Measurements from ENCODE around the gene ZNF775. TPM values are rescaled to one million over a fixed set of nuclear protein-coding genes. Genes with fewer than 3 reads are reported as not detected.

The ZNF775 gene
- polyA plus RNA-seq, 3 donors = 1.1 to 2.8 (median 1.5) TPM

GRCh38 chr7:150405584-150406311 lies 26.6 kb downstream of the ZNF775 start:
- WGBS, 3 donors = 7 to 10% (median 7%) methylated on average over 35 of the region's 35 CpGs
- peak overlapping the region; percentile 84 for H3K27ac ChIP-seq (ENCODE audit: low read depth, low read length)

GRCh38 chr7:150406312-150406566 lies 27.1 kb downstream of the ZNF775 start:
- H3K27ac ChIP-seq (ENCODE audit: low read depth, low read length) = no peak overlapping the region
- WGBS, 3 donors = 16 to 26% (median 21%) methylated on average over 2 of the region's 2 CpGs

GRCh38 chr7:150406567-150407421 lies 27.7 kb downstream of the ZNF775 start:
- peak overlapping the region; percentile 8 for H3K27ac ChIP-seq (ENCODE audit: low read depth, low read length)
- WGBS, 3 donors = 23 to 56% (median 48%) methylated on average over 10 of the region's 10 CpGs

GRCh38 chr7:150407588-150408392 lies 28.7 kb downstream of the ZNF775 start:
- WGBS, 3 donors = 91 to 94% (median 93%) methylated on average over 90 to 91 of the region's 91 CpGs
- H3K27ac ChIP-seq (ENCODE audit: low read depth, low read length) = no peak overlapping the region

GRCh38 chr7:150408393-150409299 lies 29.5 kb downstream of the ZNF775 start:
- H3K27ac ChIP-seq (ENCODE audit: low read depth, low read length) = no peak overlapping the region
- WGBS, 3 donors = 84 to 91% (median 86%) methylated on average over 22 of the region's 22 CpGs

- 81 to 84% (median 84%) methylated on average over 10 of the region's 10 CpGs for WGBS, 3 donors
- H3K27ac ChIP-seq (ENCODE audit: low read depth, low read length) = no peak overlapping the region
Observed at GRCh38 chr7:150409300-150410030, 30.3 kb downstream of the ZNF775 start.

GRCh38 chr7:150410131-150410530 lies 31.0 kb downstream of the ZNF775 start:
- H3K27ac ChIP-seq (ENCODE audit: low read depth, low read length) = no peak overlapping the region
- WGBS, 3 donors = 91 to 92% (median 91%) methylated on average over 7 of the region's 7 CpGs

GRCh38 chr7:150410680-150411346 lies 31.7 kb downstream of the ZNF775 start:
- H3K27ac ChIP-seq (ENCODE audit: low read depth, low read length) = no peak overlapping the region
- WGBS, 3 donors = 67 to 76% (median 74%) methylated on average over 10 of the region's 10 CpGs

GRCh38 chr7:150411606-150412005 lies 32.5 kb downstream of the ZNF775 start:
- H3K27ac ChIP-seq (ENCODE audit: low read depth, low read length) = no peak overlapping the region
- 86 to 90% (median 90%) methylated on average over 10 to 11 of the region's 11 CpGs for WGBS, 3 donors

- H3K27ac ChIP-seq (ENCODE audit: low read depth, low read length) = no peak overlapping the region
- 92 to 93% (median 92%) methylated on average over 11 of the region's 11 CpGs for WGBS, 3 donors
Observed at GRCh38 chr7:150412016-150412415, 32.9 kb downstream of the ZNF775 start.

- 82 to 85% (median 84%) methylated on average over 37 of the region's 37 CpGs for WGBS, 3 donors
- H3K27ac ChIP-seq (ENCODE audit: low read depth, low read length) = no peak overlapping the region
Observed at GRCh38 chr7:150412518-150413488, 33.7 kb downstream of the ZNF775 start.

- H3K27ac ChIP-seq (ENCODE audit: low read depth, low read length) = no peak overlapping the region
- WGBS, 3 donors = 87 to 95% (median 90%) methylated on average over 11 of the region's 11 CpGs
Observed at GRCh38 chr7:150413640-150414081, 34.5 kb downstream of the ZNF775 start.

GRCh38 chr7:150415161-150416153 lies 36.3 kb downstream of the ZNF775 start:
- WGBS, 3 donors = 87 to 93% (median 91%) methylated on average over 19 of the region's 19 CpGs
- H3K27ac ChIP-seq (ENCODE audit: low read depth, low read length) = no peak overlapping the region

- WGBS, 3 donors = 92 to 97% (median 94%) methylated on average over 10 of the region's 10 CpGs
- H3K27ac ChIP-seq (ENCODE audit: low read depth, low read length) = no peak overlapping the region
Observed at GRCh38 chr7:150417239-150417638, 38.1 kb downstream of the ZNF775 start.

GRCh38 chr7:150417863-150418262 lies 38.7 kb downstream of the ZNF775 start:
- 93 to 96% (median 93%) methylated on average over 6 of the region's 6 CpGs for WGBS, 3 donors
- H3K27ac ChIP-seq (ENCODE audit: low read depth, low read length) = no peak overlapping the region

All from adipose tissue (tissue), 3 donors.